Hepatocyte (in vitro differentiated cells): ENCODE results near the gene PITPNC1. TPM values are rescaled to one million over a fixed set of nuclear protein-coding genes. Genes with fewer than 3 reads are reported as not detected.

Experiments used
- DNase-seq: peaks from one replicate; pipeline ENCODE4 v3.0.0-alpha.2; 2016; ENCODE audit warnings: low spot score
- H2AFZ ChIP-seq: fragments of 200-600 bp; sonication (generic); 2 replicates; pipeline ENCODE4 v1.6.0; 2016; ENCODE audit warnings: antibody characterized with exemption, mild to moderate bottlenecking
- H3K27ac ChIP-seq: fragments of 200-600 bp; sonication (generic); 2 replicates; pipeline ENCODE4 v1.5.1; 2016; ENCODE audit warnings: mild to moderate bottlenecking
- H3K27me3 ChIP-seq: fragments of 200-600 bp; sonication (generic); 2 replicates; pipeline ENCODE4 v1.6.1; 2016
- H3K36me3 ChIP-seq: fragments of 200-600 bp; sonication (generic); replicated peaks from 2 replicates; pipeline ENCODE4 v1.5.1; 2016; ENCODE audit warnings: low read depth; ENCODE audit not compliant: insufficient read depth
- H3K4me1 ChIP-seq: fragments of 200-600 bp; sonication (generic); 2 replicates; pipeline ENCODE4 v1.5.1; 2016; ENCODE audit warnings: mild to moderate bottlenecking, moderate library complexity; ENCODE audit not compliant: insufficient read depth
- H3K4me2 ChIP-seq: fragments of 200-600 bp; sonication (generic); 2 replicates; pipeline ENCODE4 v1.6.0; 2016
- H3K4me3 ChIP-seq: fragments of 200-600 bp; sonication (generic); 2 replicates; pipeline ENCODE4 v1.5.1; 2016; ENCODE audit warnings: mild to moderate bottlenecking
- H3K79me2 ChIP-seq: fragments of 200-600 bp; sonication (generic); 2 replicates; pipeline ENCODE4 v1.6.0; 2017; ENCODE audit warnings: mild to moderate bottlenecking
- H3K9me2 ChIP-seq: fragments of 200-600 bp; sonication (generic); replicated peaks from 2 replicates; pipeline ENCODE4 v1.6.0; 2017; ENCODE audit warnings: mild to moderate bottlenecking; ENCODE audit not compliant: insufficient read depth
- H3K9me3 ChIP-seq: fragments of 200-600 bp; sonication (generic); 2 replicates; pipeline ENCODE4 v1.5.1; 2016; ENCODE audit warnings: low read depth, mild to moderate bottlenecking
- H4K20me1 ChIP-seq: fragments of 200-600 bp; sonication (generic); 2 replicates; pipeline ENCODE4 v1.6.0; 2016; ENCODE audit warnings: mild to moderate bottlenecking; ENCODE audit not compliant: insufficient read depth, poor library complexity, severe bottlenecking
- EZH2 ChIP-seq: fragments of 200-600 bp; sonication (generic); IDR thresholded peaks from 2 replicates; pipeline ENCODE4 v1.6.1; 2016; ENCODE audit warnings: antibody characterized with exemption, mild to moderate bottlenecking, borderline replicate concordance
- EZH2phosphoT487 ChIP-seq: fragments of 200-600 bp; sonication (generic); IDR thresholded peaks from one replicate; pipeline ENCODE4 v1.6.1; 2018; ENCODE audit warnings: antibody characterized with exemption, mild to moderate bottlenecking, low read depth, moderate library complexity; ENCODE audit not compliant: unreplicated experiment, severe bottlenecking
- WGBS: methylation state at CpG from one replicate; pipeline ENCODE4 v1.1.6; 2016; ENCODE audit warnings: low lambda C conversion rate; ENCODE audit errors: missing lambda C conversion rate; 5-methylcytosine and 5-hydroxymethylcytosine counted together
- polyA plus RNA-seq: library from polyadenylated mRNA; unstranded; fragments of >200 nt; fragmentation: Nextera tagmentation; extraction: Ambion mirVana; gene quantifications from 2 replicates; pipeline ENCODE4 v1.2.1, GENCODE V29; 2016
- total RNA-seq: library from RNA; depleted of rRNA; stranded (reverse); fragments of >200 nt; gene quantifications from 2 replicates; pipeline ENCODE4 v1.2.3, GENCODE V29; 2014
- TF ChIP-seq, protein P1 (sequence below): fragments of 200-600 bp; sonication (generic); IDR thresholded peaks from 2 replicates; pipeline ENCODE4 v1.5.1; 2016; ENCODE audit warnings: antibody characterized with exemption, mild to moderate bottlenecking; ENCODE audit not compliant: poor library complexity

PITPNC1 gene
- total and polyA plus RNA-seq, 2 experiments from 2014 or later, result 4.6 to 8.1 TPM

DNA sequence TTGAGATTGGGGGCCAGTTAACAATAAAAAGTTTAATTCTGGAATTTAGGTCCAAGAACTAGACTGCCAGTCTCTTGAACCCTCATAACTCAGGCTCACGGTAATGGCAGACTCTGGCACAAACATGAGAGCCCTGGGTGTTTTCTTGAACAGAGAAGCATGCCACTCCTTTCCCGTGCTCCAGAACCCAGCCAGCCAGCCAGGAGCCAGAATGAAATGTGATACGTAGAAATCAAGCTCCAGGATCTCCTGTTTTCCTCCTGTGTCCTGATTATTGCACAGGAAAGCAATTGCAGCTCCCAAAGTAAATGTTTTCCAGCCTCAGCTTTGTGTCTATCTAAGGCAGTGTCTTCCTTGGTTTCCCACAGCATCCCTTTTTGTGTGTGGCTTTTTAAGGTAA is 294.4 kb downstream of the PITPNC1 start:
- no peaks in the 10 kb centered on the region for H3K79me2 ChIP-seq
- H3K4me3 ChIP-seq, result no peak overlapping the region
- no peaks in the 10 kb centered on the region for H3K9me3 ChIP-seq
- no peaks in the 10 kb centered on the region for H3K4me1 ChIP-seq
- no peak overlapping the region for H3K27ac ChIP-seq
- no peaks in the 10 kb centered on the region for H3K36me3 ChIP-seq
- no peak for TF ChIP-seq EZH2
- no peak for TF ChIP-seq EZH2phosphoT487
- TF ChIP-seq, protein P1, sequence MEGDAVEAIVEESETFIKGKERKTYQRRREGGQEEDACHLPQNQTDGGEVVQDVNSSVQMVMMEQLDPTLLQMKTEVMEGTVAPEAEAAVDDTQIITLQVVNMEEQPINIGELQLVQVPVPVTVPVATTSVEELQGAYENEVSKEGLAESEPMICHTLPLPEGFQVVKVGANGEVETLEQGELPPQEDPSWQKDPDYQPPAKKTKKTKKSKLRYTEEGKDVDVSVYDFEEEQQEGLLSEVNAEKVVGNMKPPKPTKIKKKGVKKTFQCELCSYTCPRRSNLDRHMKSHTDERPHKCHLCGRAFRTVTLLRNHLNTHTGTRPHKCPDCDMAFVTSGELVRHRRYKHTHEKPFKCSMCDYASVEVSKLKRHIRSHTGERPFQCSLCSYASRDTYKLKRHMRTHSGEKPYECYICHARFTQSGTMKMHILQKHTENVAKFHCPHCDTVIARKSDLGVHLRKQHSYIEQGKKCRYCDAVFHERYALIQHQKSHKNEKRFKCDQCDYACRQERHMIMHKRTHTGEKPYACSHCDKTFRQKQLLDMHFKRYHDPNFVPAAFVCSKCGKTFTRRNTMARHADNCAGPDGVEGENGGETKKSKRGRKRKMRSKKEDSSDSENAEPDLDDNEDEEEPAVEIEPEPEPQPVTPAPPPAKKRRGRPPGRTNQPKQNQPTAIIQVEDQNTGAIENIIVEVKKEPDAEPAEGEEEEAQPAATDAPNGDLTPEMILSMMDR, result no peak
- H3K4me2 ChIP-seq, result no peak overlapping the region
- no peaks in the 10 kb centered on the region for H4K20me1 ChIP-seq
- H3K9me2 ChIP-seq, result no peaks in the 10 kb centered on the region
- H2AFZ ChIP-seq, result no peak overlapping the region
- WGBS, result 58% methylated on average over 3 of the region's 3 CpGs
- no peak for DNase-seq
- no peaks in the 10 kb centered on the region for H3K27me3 ChIP-seq

DNA sequence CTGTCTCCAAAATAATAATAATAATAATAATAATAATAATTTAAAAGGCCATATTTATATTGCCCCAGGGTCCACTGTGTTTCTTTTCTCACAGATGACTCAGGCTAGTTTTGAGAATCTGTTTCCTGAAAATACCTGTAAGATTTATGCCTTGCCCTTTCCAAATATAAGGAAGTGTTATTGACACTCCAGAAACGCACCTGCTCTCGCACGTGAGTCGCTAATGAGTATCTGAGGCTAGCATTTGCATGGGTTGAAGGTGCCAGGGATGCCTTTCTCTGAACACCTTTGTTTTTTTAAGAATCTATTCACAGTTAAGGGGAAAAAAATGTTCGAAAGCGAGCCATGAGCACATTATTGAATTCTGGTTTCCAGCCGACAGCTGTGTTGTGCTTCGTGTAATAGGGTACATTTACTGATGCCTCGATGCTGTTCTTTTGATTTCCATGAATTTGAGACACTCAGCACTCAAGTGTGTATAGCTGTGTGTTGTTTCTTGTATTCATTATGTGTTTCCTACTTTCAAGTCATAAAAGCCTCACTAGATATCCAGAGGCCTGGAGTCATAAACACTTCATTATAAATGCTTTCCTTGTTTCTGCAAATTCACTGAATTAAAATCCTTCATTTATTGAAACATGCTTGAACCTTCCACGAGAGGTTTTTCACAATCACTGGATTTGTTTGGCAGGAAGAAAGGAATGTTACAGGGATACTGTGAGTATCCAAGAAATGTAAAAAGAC is 295.7 kb downstream of the PITPNC1 start:
- TF ChIP-seq EZH2 (no peak), EZH2phosphoT487 (no peak)
- TF ChIP-seq, protein P1, result no peak
- H3K27ac ChIP-seq, result no peak overlapping the region
- H3K9me2 ChIP-seq, result no peaks in the 10 kb centered on the region
- DNase-seq, result no peak
- no peaks in the 10 kb centered on the region for H4K20me1 ChIP-seq
- H3K36me3 ChIP-seq, result no peaks in the 10 kb centered on the region
- no peak overlapping the region for H2AFZ ChIP-seq
- H3K9me3 ChIP-seq, result no peaks in the 10 kb centered on the region
- no peak overlapping the region for H3K4me3 ChIP-seq
- H3K4me1 ChIP-seq, result no peaks in the 10 kb centered on the region
- no peaks in the 10 kb centered on the region for H3K27me3 ChIP-seq
- 89% methylated on average over 10 of the region's 10 CpGs for WGBS
- H3K4me2 ChIP-seq, result no peak overlapping the region
- no peaks in the 10 kb centered on the region for H3K79me2 ChIP-seq

DNA sequence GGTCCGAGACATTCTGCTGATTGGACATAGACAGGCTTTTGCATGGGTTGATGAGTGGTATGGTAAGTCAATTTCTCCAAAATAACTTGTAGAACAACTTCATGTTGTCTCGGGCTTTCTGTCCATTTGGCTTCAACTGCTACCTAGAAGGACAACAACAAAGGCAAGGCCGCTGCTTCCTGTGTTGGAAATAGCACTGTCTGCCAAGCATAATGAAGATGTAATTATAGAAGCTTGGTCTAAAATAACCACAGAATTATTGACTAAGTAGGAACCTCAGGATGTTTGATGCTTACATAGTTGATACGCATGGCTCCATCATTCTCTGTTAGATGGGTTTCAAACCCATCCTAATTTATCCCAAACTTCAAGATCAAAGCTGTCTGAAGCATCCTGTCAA is 298.4 kb downstream of the PITPNC1 start:
- no peak overlapping the region for H2AFZ ChIP-seq
- H3K4me1 ChIP-seq, result no peaks in the 10 kb centered on the region
- no peaks in the 10 kb centered on the region for H3K27me3 ChIP-seq
- H3K27ac ChIP-seq, result no peak overlapping the region
- DNase-seq, result no peak
- no peak overlapping the region for H3K4me3 ChIP-seq
- H4K20me1 ChIP-seq, result no peaks in the 10 kb centered on the region
- WGBS, result 98% methylated on average over 4 of the region's 4 CpGs
- no peak overlapping the region for H3K4me2 ChIP-seq
- H3K9me3 ChIP-seq, result no peaks in the 10 kb centered on the region
- no peak for TF ChIP-seq EZH2
- no peak for TF ChIP-seq EZH2phosphoT487
- TF ChIP-seq, protein P1, result no peak
- no peaks in the 10 kb centered on the region for H3K36me3 ChIP-seq
- H3K79me2 ChIP-seq, result no peaks in the 10 kb centered on the region
- H3K9me2 ChIP-seq, result no peaks in the 10 kb centered on the region
